DOHH2 (cell line): ENCODE results near the gene MAPK11.

Experiments used
- CTCF ChIP-seq: fragments of 200-600 bp; sonication (generic); IDR thresholded peaks from one replicate; pipeline ENCODE4 v1.5.1; 2014; ENCODE audit warnings: antibody characterized with exemption, mild to moderate bottlenecking, low read depth, low read length; ENCODE audit not compliant: poor library complexity, severe bottlenecking
- EZH2phosphoT487 ChIP-seq: fragments of 200-600 bp; sonication (generic); IDR thresholded peaks from 2 replicates; pipeline ENCODE4 v1.6.1; 2017; ENCODE audit warnings: borderline replicate concordance, mild to moderate bottlenecking, antibody characterized with exemption, low read length, moderate library complexity, mixed read lengths

- TF ChIP-seq CTCF, result no peak
- no peak for TF ChIP-seq EZH2phosphoT487
Measured at GRCh38 chr22:50316114-50317065, 46.2 kb upstream of the MAPK11 start.
